ENCODE measurements around the gene MMRN1.
A peak's percentile ranks its signal among the peaks of the same experiment; 100 is the strongest.

Gene MMRN1

DNA sequence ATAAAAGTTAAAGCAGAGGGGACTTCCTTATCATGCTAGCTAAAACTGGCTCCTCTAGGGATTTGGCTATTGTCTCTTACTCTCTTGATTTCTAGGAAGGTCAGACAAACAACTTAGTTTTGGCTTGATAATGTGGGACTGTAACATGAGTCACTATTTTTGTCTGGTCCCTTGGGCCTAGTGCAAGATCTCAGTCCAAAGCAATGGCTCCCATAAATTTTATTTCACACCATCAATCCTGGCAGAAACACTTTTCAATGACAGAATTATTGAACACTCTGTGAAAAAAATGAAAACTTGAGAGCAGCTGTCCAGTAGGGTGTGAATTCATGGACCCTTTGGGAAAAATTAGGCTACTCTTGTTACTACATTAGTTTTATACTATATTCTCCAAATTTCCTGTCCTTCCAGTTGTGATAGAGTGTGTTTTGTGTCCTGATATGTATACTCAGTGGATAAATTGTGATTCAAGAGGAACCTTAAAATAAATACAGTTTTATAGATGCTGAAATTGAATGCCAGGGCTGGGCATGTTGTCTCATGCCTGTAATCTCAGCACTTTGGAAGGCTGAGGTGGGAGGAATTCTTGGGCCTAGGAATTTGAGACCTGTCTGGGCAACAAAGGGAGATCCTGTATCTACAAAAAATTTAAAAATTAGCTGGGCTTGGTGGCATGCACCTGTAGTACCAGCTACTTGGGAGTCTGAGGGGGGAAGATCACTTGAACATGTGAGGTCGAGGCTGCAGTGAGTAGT lies 46.9 kb upstream of the MMRN1 start (continued):
- TF ChIP-seq, protein P1, sequence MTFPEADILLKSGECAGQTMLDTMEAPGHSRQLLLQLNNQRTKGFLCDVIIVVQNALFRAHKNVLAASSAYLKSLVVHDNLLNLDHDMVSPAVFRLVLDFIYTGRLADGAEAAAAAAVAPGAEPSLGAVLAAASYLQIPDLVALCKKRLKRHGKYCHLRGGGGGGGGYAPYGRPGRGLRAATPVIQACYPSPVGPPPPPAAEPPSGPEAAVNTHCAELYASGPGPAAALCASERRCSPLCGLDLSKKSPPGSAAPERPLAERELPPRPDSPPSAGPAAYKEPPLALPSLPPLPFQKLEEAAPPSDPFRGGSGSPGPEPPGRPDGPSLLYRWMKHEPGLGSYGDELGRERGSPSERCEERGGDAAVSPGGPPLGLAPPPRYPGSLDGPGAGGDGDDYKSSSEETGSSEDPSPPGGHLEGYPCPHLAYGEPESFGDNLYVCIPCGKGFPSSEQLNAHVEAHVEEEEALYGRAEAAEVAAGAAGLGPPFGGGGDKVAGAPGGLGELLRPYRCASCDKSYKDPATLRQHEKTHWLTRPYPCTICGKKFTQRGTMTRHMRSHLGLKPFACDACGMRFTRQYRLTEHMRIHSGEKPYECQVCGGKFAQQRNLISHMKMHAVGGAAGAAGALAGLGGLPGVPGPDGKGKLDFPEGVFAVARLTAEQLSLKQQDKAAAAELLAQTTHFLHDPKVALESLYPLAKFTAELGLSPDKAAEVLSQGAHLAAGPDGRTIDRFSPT (tag by site-specific recombination; IDR thresholded peaks at IDR 0.05), result peak; percentile 48; the same call in 1 of the 2 replicates
- TF ChIP-seq, protein P2, sequence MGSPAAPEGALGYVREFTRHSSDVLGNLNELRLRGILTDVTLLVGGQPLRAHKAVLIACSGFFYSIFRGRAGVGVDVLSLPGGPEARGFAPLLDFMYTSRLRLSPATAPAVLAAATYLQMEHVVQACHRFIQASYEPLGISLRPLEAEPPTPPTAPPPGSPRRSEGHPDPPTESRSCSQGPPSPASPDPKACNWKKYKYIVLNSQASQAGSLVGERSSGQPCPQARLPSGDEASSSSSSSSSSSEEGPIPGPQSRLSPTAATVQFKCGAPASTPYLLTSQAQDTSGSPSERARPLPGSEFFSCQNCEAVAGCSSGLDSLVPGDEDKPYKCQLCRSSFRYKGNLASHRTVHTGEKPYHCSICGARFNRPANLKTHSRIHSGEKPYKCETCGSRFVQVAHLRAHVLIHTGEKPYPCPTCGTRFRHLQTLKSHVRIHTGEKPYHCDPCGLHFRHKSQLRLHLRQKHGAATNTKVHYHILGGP (tag by site-specific recombination; IDR thresholded peaks at IDR 0.05), result peak; percentile 91
- TF ChIP-seq ZNF792 (tag by site-specific recombination; IDR thresholded peaks at IDR 0.05) (no peak), ZBTB48 (tag by site-specific recombination; IDR thresholded peaks at IDR 0.05) (no peak), ZNF121 (tag by site-specific recombination; IDR thresholded peaks at IDR 0.05) (0 out of 2 replicates have a peak, but pooled peaks have one; percentile 13), ZNF138 (tag by site-specific recombination; IDR thresholded peaks at IDR 0.05; ENCODE audit: borderline replicate concordance) (no peak), ZNF624 (tag by site-specific recombination; IDR thresholded peaks at IDR 0.05) (no peak), ZNF658 (tag by site-specific recombination; IDR thresholded peaks at IDR 0.05) (no peak), OSR2 (tag by site-specific recombination; IDR thresholded peaks at IDR 0.05) (peak; percentile 81), ZNF292 (tag by site-specific recombination; IDR thresholded peaks at IDR 0.05; ENCODE audit: borderline replicate concordance, low read depth) (no peak), GFI1B (tag by site-specific recombination; IDR thresholded peaks at IDR 0.05) (peak; percentile 71; the same call in 1 of the 2 replicates), KLF10 (tag by site-specific recombination; IDR thresholded peaks at IDR 0.05) (peak; percentile 79), ZNF423 (tag by site-specific recombination; IDR thresholded peaks at IDR 0.05) (0 out of 2 replicates have a peak, but pooled peaks have one; percentile 44), ZNF16 (tag by site-specific recombination; IDR thresholded peaks at IDR 0.05; ENCODE audit: low read depth) (no peak), ZNF664 (tag by site-specific recombination; IDR thresholded peaks at IDR 0.05) (no peak), ZNF302 (tag by site-specific recombination; IDR thresholded peaks at IDR 0.05; ENCODE audit: low read depth) (no peak), PRDM1 (tag by site-specific recombination; IDR thresholded peaks at IDR 0.05) (no peak), ZNF677 (tag by site-specific recombination; IDR thresholded peaks at IDR 0.05) (no peak), ZNF133 (tag by site-specific recombination; IDR thresholded peaks at IDR 0.05) (no peak), ZNF155 (tag by site-specific recombination; IDR thresholded peaks at IDR 0.05) (no peak), ZNF654 (tag by site-specific recombination; IDR thresholded peaks at IDR 0.05; ENCODE audit: low read depth) (no peak; the same call in 1 of the 2 replicates), ZNF48 (tag by site-specific recombination; IDR thresholded peaks at IDR 0.05) (no peak)
- TF ChIP-seq, protein P3, sequence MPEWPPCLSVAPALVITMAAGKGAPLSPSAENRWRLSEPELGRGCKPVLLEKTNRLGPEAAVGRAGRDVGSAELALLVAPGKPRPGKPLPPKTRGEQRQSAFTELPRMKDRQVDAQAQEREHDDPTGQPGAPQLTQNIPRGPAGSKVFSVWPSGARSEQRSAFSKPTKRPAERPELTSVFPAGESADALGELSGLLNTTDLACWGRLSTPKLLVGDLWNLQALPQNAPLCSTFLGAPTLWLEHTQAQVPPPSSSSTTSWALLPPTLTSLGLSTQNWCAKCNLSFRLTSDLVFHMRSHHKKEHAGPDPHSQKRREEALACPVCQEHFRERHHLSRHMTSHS (tag by site-specific recombination; IDR thresholded peaks at IDR 0.05), result no peak
- TF ChIP-seq, protein P4, sequence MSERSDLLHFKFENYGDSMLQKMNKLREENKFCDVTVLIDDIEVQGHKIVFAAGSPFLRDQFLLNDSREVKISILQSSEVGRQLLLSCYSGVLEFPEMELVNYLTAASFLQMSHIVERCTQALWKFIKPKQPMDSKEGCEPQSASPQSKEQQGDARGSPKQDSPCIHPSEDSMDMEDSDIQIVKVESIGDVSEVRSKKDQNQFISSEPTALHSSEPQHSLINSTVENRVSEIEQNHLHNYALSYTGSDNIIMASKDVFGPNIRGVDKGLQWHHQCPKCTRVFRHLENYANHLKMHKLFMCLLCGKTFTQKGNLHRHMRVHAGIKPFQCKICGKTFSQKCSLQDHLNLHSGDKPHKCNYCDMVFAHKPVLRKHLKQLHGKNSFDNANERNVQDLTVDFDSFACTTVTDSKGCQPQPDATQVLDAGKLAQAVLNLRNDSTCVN (tag by site-specific recombination; optimal IDR thresholded peaks at IDR 0.05), result no peak
- TF ChIP-seq, protein P5, sequence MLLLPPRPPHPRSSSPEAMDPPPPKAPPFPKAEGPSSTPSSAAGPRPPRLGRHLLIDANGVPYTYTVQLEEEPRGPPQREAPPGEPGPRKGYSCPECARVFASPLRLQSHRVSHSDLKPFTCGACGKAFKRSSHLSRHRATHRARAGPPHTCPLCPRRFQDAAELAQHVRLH (tag by site-specific recombination; IDR thresholded peaks at IDR 0.05), result peak; percentile 57; the same call in 1 of the 2 replicates
- TF ChIP-seq, protein P6, sequence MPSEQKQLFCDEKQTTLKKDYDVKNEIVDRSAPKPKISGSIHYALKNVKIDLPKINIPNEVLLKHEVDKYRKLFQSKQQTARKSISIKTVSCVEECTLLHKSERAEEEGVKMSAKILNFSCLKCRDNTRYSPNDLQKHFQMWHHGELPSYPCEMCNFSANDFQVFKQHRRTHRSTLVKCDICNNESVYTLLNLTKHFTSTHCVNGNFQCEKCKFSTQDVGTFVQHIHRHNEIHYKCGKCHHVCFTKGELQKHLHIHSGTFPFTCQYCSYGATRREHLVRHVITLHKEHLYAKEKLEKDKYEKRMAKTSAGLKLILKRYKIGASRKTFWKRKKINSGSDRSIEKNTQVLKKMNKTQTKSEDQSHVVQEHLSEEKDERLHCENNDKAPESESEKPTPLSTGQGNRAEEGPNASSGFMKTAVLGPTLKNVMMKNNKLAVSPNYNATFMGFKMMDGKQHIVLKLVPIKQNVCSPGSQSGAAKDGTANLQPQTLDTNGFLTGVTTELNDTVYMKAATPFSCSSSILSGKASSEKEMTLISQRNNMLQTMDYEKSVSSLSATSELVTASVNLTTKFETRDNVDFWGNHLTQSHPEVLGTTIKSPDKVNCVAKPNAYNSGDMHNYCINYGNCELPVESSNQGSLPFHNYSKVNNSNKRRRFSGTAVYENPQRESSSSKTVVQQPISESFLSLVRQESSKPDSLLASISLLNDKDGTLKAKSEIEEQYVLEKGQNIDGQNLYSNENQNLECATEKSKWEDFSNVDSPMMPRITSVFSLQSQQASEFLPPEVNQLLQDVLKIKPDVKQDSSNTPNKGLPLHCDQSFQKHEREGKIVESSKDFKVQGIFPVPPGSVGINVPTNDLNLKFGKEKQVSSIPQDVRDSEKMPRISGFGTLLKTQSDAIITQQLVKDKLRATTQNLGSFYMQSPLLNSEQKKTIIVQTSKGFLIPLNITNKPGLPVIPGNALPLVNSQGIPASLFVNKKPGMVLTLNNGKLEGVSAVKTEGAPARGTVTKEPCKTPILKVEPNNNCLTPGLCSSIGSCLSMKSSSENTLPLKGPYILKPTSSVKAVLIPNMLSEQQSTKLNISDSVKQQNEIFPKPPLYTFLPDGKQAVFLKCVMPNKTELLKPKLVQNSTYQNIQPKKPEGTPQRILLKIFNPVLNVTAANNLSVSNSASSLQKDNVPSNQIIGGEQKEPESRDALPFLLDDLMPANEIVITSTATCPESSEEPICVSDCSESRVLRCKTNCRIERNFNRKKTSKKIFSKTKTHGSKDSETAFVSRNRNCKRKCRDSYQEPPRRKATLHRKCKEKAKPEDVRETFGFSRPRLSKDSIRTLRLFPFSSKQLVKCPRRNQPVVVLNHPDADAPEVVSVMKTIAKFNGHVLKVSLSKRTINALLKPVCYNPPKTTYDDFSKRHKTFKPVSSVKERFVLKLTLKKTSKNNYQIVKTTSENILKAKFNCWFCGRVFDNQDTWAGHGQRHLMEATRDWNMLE (tag by site-specific recombination; conservative IDR thresholded peaks at IDR 0.05; ENCODE audit: low read depth), result peak; percentile 26; the same call in 1 of the 2 replicates
- TF ChIP-seq, protein P7, sequence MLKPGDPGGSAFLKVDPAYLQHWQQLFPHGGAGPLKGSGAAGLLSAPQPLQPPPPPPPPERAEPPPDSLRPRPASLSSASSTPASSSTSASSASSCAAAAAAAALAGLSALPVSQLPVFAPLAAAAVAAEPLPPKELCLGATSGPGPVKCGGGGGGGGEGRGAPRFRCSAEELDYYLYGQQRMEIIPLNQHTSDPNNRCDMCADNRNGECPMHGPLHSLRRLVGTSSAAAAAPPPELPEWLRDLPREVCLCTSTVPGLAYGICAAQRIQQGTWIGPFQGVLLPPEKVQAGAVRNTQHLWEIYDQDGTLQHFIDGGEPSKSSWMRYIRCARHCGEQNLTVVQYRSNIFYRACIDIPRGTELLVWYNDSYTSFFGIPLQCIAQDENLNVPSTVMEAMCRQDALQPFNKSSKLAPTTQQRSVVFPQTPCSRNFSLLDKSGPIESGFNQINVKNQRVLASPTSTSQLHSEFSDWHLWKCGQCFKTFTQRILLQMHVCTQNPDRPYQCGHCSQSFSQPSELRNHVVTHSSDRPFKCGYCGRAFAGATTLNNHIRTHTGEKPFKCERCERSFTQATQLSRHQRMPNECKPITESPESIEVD (tag by site-specific recombination; IDR thresholded peaks at IDR 0.05), result peak; percentile 98
